Heart left ventricle (tissue), 16 donors: Measurements from ENCODE around the gene SMOC2. TPM values are rescaled to one million over a fixed set of nuclear protein-coding genes. Genes with fewer than 3 reads are reported as not detected.

Experiments
- ATAC-seq, 4 donors: fragments of 200-7000 bp; cut with Tn5 transposase; one replicate each; pipeline ENCODE4 v1.9.1; 2020 to 2022; ENCODE audit warnings: moderate library complexity in 4 of 4, mild to moderate bottlenecking in 3 of 4, moderate number of reproducible peaks in 1 of 4
- DNase-seq, 5 donors: peaks; one replicate each; pipeline ENCODE4 v3.0.0-alpha.2; 2020
- H3K27ac ChIP-seq, 12 donors: fragments of 200-600 bp; sonication (generic) in 4 of 12; one replicate each; pipeline versions ENCODE4 v1.5.0 to v1.8.0; 2016 to 2022; ENCODE audit warnings: mild to moderate bottlenecking in 2 of 12
- H3K27me3 ChIP-seq, 9 donors: fragments of 200-600 bp; sonication (generic) in 2 of 9; one replicate each; pipeline versions ENCODE4 v1.5.1 to v1.8.0; 2016 to 2022; ENCODE audit warnings: mild to moderate bottlenecking in 3 of 9
- H3K36me3 ChIP-seq, 9 donors: fragments of 200-600 bp; sonication (generic) in 2 of 9; one replicate each; pipeline versions ENCODE4 v1.5.0 to v1.8.0; 2018 to 2022; ENCODE audit warnings: mild to moderate bottlenecking in 2 of 9
- H3K4me1 ChIP-seq, 12 donors: fragments of 200-600 bp; sonication (generic) in 4 of 12; one replicate each; pipeline versions ENCODE4 v1.5.0 to v1.8.0; 2016 to 2022; ENCODE audit warnings: mild to moderate bottlenecking in 3 of 12
- H3K4me3 ChIP-seq, 12 donors: fragments of 200-600 bp; sonication (generic) in 4 of 12; one replicate each; pipeline versions ENCODE4 v1.5.0 to v1.8.0; 2017 to 2022; ENCODE audit warnings: mild to moderate bottlenecking in 9 of 12, moderate library complexity in 4 of 12
- H3K9me3 ChIP-seq, 12 donors: fragments of 200-600 bp; sonication (generic) in 4 of 12; one replicate each; pipeline versions ENCODE4 v1.5.0 to v1.8.0; 2016 to 2022; ENCODE audit warnings: mild to moderate bottlenecking in 1 of 12
- CTCF ChIP-seq, 12 donors: fragments of 200-600 bp; sonication (generic) in 4 of 12; IDR thresholded peaks; one replicate each; pipeline versions ENCODE4 v1.5.0 to v1.8.0; 2018 to 2022; ENCODE audit warnings: antibody characterized with exemption in 12 of 12, mild to moderate bottlenecking in 5 of 12
- POLR2A ChIP-seq, 2 donors: fragments of 450-650 bp; IDR thresholded peaks; one replicate each; pipeline ENCODE4 v1.6.1; 2017; ENCODE audit warnings: antibody characterized with exemption in 2 of 2, mild to moderate bottlenecking in 2 of 2, moderate library complexity in 2 of 2
- WGBS, 4 donors: extraction: QIAGEN DNeasy Blood & Tissue Kit in 2 of 4; methylation state at CpG; one replicate each; pipeline versions ENCODE4 v1.1.5 to v1.1.7; 2013 to 2018; 5-methylcytosine and 5-hydroxymethylcytosine counted together
- intact Hi-C, 10 donors: fragments of 100-400 bp; cut with DNase I; formaldehyde crosslinking; loops; one replicate each; pipeline versions ENCODE4 v1.11.1 to v1.14.2; 2022
- polyA plus RNA-seq, 2 donors: library from polyadenylated mRNA; stranded (reverse); fragments of 200-250 nt; gene quantifications; one replicate each; pipeline ENCODE4 v1.2.3, GENCODE V29; 2013
- total RNA-seq, 9 donors: library from RNA; depleted of rRNA in 2 of 9; stranded (reverse); fragments of >200 nt in 2 of 9; fragmentation: NEBNext Ultra II Directional in 3 of 9; extraction: Animal tissue kit (Norgen Biotek cat#: 25700) in 3 of 9; gene quantifications; one replicate each; pipeline versions ENCODE4 v1.1.0 to v1.2.4, GENCODE V29; 2016 to 2023
- donor health status: ischemic (EF 13 %, LVEDD 7.1; RV severe dilation, severe dysfunction).
- donor health status: healthy with polysubstance abuse.
- donor health status: DM: no; HTN: yes; CAD: no.
- donor health status: DM: no; HTN: no; CAD: no.
- donor health status: ischemic (EF 25% LVEDD 6.9; RV normal size, moderate dysfunction).
- donor health status: ischemic (EF 25% LVEDD 5.7; RV mildly dilated, moderate dysfunction).
- donor health status: healthy.
- donor health status: DM: yes; HTN: yes; CAD: no.
- donor health status: ischemic (EF 35%, LVEDD 5.7; RV mildly dilated, moderate dysfunction).
- donor health status: nonischemic (EF 11% LVEDD 7.7; RV severe dilation, severe dysfunction).
- donor health status: DM: yes; HTN: yes; CAD: no.
- donor health status: PGD.
- donor health status: ischemic (EF 29% LVEDD 5.4; RV normal size, mild dysfunction).
- donor health status: nonischemic (EF 23%, LVEDD 6.1; RV moderate dilation, normal function).

Gene SMOC2
- total and polyA plus RNA-seq, 11 donors = 5.9 to 44.2 (median 15.7) TPM

DNA sequence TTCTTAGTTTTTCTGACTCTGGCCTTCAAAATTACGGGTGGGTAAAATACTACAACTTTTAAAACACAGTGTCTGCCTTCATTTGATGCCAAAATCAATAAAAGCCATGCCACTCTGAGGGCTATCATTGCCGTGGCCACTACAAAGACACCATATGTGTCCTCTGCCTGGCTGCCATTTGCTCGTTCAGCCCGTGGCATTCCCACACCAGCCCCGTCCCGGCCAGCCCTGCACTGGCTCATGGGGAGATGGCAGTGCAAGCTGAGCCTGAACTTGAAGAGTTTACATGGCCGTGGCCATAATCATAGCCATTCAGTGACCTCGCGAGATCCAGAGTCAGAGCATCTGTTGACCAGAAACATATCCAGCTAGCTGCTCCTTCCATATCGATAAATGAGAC lies 79.2 kb downstream of the SMOC2 start:
- Histone ChIP-seq H3K4me3 (no peak overlapping the region), H3K36me3 (peaks cover 0 to 4% (median 0%) of the 10 kb centered on the region in 9 donors), H3K9me3 (no peaks in the 10 kb centered on the region), H3K4me1 (peaks cover 0 to 4% (median 0%) of the 10 kb centered on the region in 12 donors), H3K27me3 (no peaks in the 10 kb centered on the region), H3K27ac (no peak overlapping the region)
- no peak for DNase-seq
- WGBS, 4 donors = 82 to 93% (median 91%) methylated on average over 10 of the region's 10 CpGs
- ATAC-seq = no peak
- intact Hi-C loops = loop anchor here in 1 of 10 donors (10.0 kb wide), 1 partner anchor 145 kb away; no protein-coding TSS in a partner anchor
- TF ChIP-seq CTCF (IDR thresholded peaks at IDR 0.05) (no peak), POLR2A (IDR thresholded peaks at IDR 0.05) (no peak)

DNA sequence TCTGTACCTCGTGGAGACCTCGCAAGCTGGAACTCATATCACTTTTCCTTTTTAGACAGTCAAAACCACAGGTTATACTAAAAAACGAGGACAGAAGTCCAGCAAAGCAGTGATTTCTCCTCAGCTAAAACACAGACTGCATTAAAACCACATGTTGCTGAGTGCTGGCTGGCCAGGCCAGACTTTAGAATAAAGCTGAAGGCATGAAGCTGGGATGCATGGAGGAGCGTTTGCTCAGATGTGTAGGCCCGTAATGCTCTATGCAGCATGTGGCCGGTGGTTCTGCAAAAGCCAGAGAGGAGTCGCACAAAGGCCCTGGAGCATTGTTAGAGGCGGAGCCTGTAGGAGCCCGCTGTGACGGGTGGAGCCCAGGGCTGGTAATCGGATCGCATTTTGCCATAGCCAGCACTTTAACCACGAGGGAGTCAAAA lies 83.6 kb downstream of the SMOC2 start:
- no peak for DNase-seq
- peak in 2 of 4 donors; percentile 23 to 47 for ATAC-seq
- Histone ChIP-seq H3K9me3 (no peaks in the 10 kb centered on the region), H3K36me3 (peaks cover 0 to 2% (median 0%) of the 10 kb centered on the region in 9 donors), H3K27me3 (peaks cover 0 to 2% (median 0%) of the 10 kb centered on the region in 9 donors), H3K27ac (peak overlapping the region in 1 of 12 donors; percentile 3), H3K4me1 (peaks cover 0 to 35% (median 16%) of the 10 kb centered on the region in 12 donors), H3K4me3 (no peak overlapping the region)
- intact Hi-C loops = loop anchor here in 1 of 10 donors (10.0 kb wide), 1 partner anchor 150 kb away; no protein-coding TSS in a partner anchor
- 71 to 86% (median 76%) methylated on average over 13 of the region's 13 CpGs for WGBS, 4 donors
- TF ChIP-seq POLR2A (IDR thresholded peaks at IDR 0.05) (no peak), CTCF (IDR thresholded peaks at IDR 0.05) (no peak)

DNA sequence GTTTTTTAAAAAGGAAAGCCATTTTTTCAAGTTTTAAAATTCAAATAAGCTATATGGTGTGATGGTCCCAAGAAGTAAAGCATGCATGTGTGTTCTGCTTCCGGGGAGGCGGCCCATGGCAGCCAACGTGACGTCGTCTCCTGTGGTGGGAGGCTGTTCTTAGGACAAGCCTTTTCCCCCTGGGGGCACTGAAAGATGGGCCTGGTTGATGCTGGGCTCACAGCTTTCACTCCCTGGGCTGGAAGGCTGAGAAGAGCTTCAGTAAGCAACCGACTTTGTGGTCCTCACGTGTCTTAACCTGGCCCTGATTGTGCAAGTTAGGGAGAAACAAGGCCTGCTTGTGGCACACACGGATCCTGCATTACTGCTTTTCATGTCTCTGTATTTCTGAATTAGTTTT lies 84.1 kb downstream of the SMOC2 start:
- peaks cover 0 to 2% (median 0%) of the 10 kb centered on the region in 9 donors for H3K36me3 ChIP-seq
- peaks cover 0 to 35% (median 16%) of the 10 kb centered on the region in 12 donors for H3K4me1 ChIP-seq
- no peaks in the 10 kb centered on the region for H3K9me3 ChIP-seq
- WGBS, 4 donors = 79 to 84% (median 81%) methylated on average over 7 to 8 of the region's 8 CpGs
- H3K27me3 ChIP-seq = peaks cover 0 to 5% (median 0%) of the 10 kb centered on the region in 9 donors
- TF ChIP-seq POLR2A (IDR thresholded peaks at IDR 0.05) = no peak
- TF ChIP-seq CTCF (IDR thresholded peaks at IDR 0.05) = no peak
- ATAC-seq (no peak), DNase-seq (no peak)
- H3K4me3 ChIP-seq = no peak overlapping the region
- peak overlapping the region in 2 of 12 donors; percentile 3 to 37 for H3K27ac ChIP-seq
- intact Hi-C loops = loop anchor here in 1 of 10 donors (10.0 kb wide), 1 partner anchor 150 kb away; no protein-coding TSS in a partner anchor

DNA sequence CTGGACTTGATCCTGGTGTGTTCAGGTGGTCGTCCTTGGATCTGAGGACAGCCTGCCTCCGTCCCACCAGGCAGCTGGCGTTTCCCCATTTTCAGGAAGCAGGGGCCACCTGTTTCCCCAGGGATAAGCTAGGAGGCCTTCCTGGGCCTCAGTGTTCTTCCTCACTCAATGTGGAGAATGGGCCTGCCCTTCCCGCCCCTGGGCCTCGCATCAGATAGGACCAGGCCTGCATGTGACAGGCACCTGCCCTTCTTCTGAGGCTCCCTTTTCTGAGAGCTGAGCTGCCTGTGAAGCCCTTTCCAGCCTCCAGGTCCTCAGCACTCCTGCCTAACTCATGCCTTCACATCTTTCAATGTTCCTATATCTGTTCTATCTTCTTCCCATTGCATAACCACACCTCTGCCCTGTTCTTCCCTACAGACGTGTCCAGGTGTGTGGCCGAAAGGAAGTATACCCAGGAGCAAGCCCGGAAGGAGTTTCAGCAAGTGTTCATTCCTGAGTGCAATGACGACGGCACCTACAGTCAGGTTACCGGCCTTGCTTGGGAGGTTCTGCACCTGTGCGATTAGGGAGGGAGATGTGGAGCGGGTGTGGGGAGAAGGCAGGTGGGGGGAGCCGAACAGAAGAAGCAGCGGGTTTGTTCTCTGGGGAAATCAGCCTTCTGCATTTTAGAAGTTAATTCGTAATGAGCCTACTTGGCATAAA lies 85.1 kb downstream of the SMOC2 start:
- peak overlapping the region in 7 of 12 donors; percentile 16 to 72 (median 63) for H3K27ac ChIP-seq

More for the DNA sequence above, 85.1 kb downstream of the SMOC2 start:
- H3K4me3 ChIP-seq = no peak overlapping the region
- DNase-seq (no peak), ATAC-seq (no peak)
- H3K9me3 ChIP-seq = no peaks in the 10 kb centered on the region
- peaks cover 0 to 35% (median 16%) of the 10 kb centered on the region in 12 donors for H3K4me1 ChIP-seq
- 86 to 89% (median 88%) methylated on average over 16 of the region's 16 CpGs for WGBS, 4 donors
- H3K36me3 ChIP-seq = peaks cover 0 to 2% (median 0%) of the 10 kb centered on the region in 9 donors
- no peak for TF ChIP-seq POLR2A (IDR thresholded peaks at IDR 0.05)
- intact Hi-C loops = loop anchor here in 1 of 10 donors (10.0 kb wide), 1 partner anchor 151 kb away; no protein-coding TSS in a partner anchor
- H3K27me3 ChIP-seq = peaks cover 0 to 5% (median 0%) of the 10 kb centered on the region in 9 donors
